D341Med (cell line): ENCODE results near the gene SPON2.

Source experiments
- DNase-seq: peaks from one replicate; pipeline ENCODE4 v3.0.0; 2012; ENCODE audit warnings: low spot score

Gene SPON2

GRCh38 chr4:1208970-1209704, 36.8 kb upstream of the SPON2 start:
- DNase-seq, result no peak

DNA sequence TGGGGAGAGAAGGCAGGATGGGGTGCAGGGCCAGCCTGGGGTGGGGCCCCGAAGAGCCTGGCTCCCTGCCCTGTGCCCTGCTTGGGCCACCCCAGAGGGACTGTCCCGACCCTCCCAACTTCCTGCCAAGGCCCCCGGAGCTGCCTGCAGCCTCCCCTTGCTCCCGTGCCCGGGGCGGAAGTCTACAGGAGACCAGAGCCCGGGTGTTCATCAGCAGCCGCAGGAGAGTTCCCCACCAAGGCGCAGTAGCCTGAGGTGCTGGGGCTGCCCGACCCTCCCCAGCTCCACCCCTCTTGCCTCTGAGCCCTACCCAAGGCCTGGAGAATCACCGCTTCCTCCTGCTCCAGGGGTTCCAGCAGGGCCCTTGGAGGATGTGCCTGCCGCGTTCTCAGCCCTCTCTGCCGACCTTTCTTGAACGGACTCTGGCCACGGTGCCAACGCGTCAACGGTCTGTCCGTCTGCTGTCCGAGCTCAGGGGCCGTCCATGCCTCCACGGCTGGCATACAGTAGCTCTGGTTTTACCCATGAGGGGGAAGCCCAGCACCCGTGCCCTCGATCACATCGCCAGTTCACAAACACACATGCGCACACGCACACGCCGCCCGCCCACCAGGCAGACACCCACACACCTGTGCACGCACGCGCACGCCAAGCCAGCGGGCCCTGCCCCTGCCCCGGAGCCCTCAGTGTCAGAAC, 36.0 kb upstream of the SPON2 start:
- DNase-seq, result no peak

DNA sequence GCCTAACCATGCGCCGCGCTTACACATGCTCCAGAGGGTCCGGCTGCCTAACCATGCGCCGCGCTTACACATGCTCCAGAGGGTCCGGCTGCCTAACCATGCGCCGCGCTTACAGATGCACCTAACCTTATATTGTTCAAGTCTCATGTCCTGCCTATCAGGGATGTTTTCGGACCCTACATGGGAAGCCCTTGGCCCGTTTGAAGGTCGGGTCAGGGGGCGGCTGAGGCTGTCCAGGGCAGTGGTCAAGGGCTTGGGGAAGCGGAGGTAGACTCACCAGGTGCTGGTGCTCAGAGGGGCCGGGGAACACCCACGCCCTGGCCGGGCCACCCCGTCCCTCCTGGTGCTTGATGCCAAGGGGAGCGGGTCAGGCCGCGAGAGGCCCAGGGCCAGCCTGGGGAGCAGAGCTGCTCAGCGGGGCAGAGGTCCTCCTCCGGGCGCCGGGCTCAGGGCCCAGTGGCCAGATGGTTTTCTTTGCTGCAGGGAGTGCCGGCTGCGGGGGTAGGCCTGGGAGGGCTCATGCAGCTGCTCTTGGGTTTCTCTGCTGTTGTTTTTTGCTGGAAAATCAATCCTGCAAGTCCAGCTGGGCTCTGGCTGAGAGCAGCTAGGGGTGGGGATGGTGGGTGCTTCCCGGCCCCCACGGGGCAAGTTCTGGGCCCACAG, 35.4 kb upstream of the SPON2 start:
- peak; percentile 69 for DNase-seq

GRCh38 chr4:1207157-1207470, 34.7 kb upstream of the SPON2 start:
- no peak for DNase-seq

DNA sequence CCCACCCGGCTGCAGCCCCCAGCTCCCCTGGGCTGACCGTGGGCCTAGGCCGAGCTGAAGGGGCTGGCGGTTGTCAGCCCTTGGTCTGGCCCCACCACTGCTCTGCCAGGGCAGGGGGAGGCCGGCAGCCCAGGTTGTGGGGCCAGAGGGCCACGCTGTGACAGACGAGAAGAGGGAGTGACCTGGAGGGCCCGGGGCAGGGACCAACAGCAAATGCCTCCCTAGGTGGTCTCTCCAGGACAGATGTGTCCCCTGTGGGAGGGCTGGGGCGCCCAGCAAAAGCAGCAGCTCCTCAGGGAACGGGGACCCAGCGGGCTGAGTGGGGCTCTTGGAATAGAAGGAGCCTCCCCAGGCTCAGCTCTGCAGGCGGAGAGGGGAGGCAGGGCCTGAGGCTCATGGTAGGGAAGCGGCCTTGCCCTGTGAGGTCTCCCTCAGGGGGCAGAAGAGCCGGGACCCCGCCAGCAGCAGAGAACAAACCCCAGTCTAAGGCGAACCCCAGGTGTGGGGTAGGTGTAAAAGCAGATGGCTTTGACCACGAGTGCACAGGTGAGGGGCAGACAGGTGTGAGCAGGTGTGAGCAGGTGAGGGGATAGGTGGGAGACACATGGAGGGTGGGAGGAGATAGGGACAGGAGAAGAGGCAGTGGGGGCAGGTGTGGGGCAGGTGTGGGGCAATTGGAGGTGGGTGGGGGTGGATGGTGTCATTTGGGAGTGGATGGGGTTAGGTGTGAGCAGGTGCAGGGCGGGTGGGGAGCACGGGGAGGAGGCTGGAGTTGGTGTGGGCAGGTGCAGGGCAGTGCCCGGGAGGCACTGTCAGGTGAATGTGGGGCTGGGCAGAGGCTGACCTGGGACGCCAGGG, 34.1 kb upstream of the SPON2 start:
- no peak for DNase-seq

DNA sequence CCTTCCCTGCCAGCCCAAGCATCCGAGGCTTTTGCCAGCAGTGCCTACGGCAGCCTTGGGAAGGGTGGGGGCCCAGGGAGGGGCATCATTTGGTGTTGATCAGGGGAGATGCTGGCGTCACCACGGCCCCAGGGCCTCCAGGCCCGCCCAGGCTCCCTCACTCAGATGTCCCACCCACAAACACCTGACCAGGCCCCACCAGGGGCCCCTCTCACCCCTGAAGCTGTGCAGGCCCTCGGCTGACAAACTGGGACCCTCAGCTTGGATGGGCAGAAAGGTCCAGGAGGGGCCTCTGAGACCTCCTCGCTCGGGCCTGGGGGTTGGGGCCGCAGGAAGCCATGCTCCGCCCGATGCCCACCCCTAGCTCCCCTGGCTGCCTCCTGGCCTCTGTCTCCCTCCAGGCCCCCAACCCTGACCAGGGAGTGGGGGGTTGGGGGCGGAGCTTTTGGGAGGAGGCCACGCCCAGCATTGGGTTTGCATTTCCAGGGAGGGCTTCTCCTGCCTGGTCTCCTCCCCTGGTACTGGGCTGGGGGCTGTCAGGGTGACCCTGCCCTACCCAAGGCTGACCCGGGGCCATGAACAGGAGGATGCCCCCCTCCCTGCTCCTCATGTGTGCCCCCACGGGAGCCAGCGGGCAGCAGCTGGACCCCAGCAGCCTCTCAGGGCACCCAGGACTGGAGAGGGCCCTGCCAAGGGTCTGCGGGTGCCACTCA, 33.4 kb upstream of the SPON2 start:
- DNase-seq, result no peak

- peak; percentile 36 for DNase-seq
Observed at GRCh38 chr4:1204828-1205585, 32.6 kb upstream of the SPON2 start.

DNA sequence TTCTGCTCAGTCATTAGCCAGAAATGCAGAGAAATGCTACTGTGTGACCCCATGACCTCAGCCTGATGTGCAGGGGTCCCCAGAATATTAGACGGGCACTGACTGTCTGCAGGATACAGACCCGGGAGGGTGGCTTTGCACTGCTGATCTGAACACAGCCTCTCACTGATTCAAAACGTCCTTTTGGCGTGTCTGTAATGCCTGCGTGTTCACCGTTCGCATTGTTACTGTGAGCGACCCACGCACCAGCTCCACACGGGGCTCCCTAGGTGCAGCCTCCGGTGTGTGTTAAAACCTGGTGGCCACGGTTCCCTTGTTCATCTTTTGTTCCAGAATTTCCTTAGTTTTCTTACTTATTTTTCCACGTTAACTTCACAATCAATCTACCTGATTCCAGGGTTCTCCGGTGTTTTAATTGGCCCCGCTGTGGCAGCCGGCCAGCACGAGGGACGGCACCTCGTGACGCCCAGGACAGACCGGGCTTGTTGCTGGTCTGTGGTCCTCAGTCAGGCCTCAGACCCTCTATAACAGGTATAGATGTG, 32.0 kb upstream of the SPON2 start:
- peak; percentile 30 for DNase-seq

DNA sequence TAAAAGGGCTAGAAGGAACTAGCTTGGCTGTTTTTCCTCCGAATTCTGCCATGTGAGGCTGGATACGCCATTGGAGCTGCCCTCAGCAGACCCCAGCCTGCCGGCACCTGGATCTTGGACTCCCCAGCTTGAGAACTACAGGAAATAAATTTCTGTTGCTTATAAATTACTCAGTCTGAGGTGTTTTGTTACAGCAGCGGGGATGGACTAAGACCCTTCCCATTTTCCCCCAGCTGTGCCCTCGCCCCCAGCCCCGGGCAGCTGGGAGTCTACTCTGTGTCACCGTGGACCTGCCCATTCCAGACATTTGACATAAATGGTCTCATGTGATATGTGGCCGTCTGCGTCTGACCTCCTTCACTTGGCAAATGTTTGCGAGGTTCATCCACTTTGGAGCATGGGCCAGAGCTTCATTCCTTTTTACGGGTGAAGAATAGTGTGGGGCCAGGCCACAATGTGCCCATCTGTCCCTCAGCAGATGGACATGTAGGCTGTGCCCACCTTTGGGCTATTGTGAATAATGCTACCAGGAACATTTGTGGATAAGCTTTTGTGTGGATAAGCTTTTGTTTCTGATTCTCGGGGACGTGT, 30.7 kb upstream of the SPON2 start:
- DNase-seq, result no peak

DNA sequence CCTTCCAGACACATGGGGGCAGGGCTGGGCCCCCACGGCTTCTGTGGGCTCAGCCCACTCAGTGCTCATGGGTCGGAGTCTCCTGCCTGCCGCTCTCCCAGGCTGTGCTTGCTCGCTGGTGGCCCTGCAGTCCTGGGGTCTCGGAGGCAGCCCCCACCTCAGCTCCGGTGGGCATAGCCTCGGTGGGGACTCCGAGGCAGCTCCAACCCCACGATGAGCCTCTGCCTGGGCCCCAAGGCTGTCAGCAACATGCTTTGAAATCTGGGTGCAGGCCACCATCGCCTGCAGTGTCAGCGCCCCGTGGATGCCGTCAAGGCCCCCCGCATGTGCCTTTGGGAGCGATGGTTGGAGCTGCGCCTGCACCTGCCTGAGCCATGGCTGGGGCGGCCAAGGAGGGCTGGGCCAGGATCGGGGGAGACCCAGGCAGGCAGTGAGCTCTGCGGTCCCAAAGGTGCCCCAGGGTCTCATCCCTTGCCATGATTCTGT, 30.2 kb upstream of the SPON2 start:
- DNase-seq, result no peak

GRCh38 chr4:1201851-1202525, 29.6 kb upstream of the SPON2 start:
- DNase-seq, result no peak

GRCh38 chr4:1200425-1201035, 28.1 kb upstream of the SPON2 start:
- peak; percentile 30 for DNase-seq

DNA sequence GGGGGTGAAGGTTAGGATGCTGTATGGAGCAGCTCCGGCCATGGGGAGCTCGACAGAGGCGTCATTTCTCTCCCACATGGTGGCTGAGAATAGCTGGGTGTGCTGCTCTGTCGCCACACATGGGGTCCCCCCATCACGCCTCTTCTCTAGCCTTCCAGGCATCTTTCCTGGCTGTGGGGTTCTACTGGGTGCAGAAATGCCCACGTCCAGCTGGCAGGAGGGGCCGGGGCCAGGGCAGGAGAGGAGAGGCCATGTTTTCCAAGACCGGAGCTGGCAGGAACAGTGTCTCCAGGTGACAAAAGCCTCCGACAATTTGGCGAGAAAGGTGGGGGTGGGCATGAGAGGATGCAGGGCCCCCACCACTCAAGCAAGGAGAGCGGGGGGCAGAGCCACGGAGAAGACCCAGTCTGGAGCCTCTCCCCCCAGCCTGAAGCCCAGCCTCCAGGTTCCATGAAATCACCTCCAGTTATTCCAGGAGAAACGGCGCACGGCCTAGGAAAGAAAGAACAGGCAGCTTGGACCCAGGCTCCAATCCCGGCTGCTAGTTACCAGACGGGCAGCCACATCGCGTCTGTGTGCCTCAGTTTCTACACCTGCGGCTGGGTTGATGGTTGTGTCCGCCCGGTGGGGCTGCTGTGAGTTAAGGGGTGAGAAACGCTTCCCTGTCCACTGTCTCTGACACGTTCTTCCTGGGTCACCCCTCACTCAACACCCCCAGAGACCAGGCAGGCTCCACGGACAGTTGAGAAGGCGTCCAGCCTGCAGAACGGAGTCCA, 27.4 kb upstream of the SPON2 start:
- peak; percentile 26 for DNase-seq

GRCh38 chr4:1198098-1198844, 25.9 kb upstream of the SPON2 start:
- no peak for DNase-seq

- no peak for DNase-seq
Observed at GRCh38 chr4:1196421-1197183, 24.2 kb upstream of the SPON2 start.

DNA sequence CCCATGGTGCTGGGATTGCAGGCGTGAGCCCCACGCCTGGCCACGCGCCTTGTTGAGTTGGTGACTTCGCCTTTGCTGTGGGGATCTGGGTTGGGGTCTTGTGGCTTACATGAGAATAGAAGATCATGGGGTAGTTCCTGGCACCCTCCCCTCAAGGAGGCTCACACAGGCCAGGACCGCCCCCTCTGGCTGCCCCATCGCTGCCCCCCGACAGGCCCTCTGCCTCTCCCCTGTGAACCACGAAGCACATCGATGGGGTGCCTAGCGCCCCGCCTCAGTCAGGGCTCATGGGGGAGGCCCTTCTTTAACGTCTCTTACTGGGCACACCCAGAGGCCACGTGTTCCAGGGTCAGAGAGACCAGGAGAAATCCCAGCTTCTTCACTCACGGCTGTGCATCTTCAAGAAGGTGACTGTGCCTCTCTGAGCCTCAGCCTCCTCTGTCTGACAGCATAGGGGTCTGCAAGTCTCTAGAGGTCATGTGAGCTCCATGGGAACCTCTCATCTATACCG, 23.6 kb upstream of the SPON2 start:
- DNase-seq, result no peak
